GM23338 (cell line): ENCODE data around the gene TPM1.

Experiments used
- CREB1 ChIP-seq: fragments of 250-450 bp; sonication (Bioruptor Pico); IDR thresholded peaks from 2 replicates; pipeline ENCODE4 v1.5.0; 2020; ENCODE audit warnings: low read depth, mild to moderate bottlenecking, moderate library complexity
- EZH2 ChIP-seq: fragments of 200-600 bp; sonication (generic); IDR thresholded peaks from one replicate; pipeline ENCODE4 v1.8.0; 2017; ENCODE audit warnings: antibody characterized with exemption, mild to moderate bottlenecking, low read depth; ENCODE audit not compliant: unreplicated experiment
- EZH2phosphoT487 ChIP-seq: fragments of 200-600 bp; sonication (generic); IDR thresholded peaks from one replicate; pipeline ENCODE4 v1.8.1; 2018; ENCODE audit warnings: antibody characterized with exemption; ENCODE audit not compliant: unreplicated experiment
- JUNB ChIP-seq: IDR thresholded peaks from one replicate; pipeline ENCODE4 v1.6.1; 2016; ENCODE audit warnings: antibody characterized with exemption; ENCODE audit not compliant: unreplicated experiment
- NANOG ChIP-seq: IDR thresholded peaks from 2 replicates; pipeline ENCODE4 v1.6.1; 2016; ENCODE audit warnings: antibody characterized with exemption, borderline replicate concordance
- POLR2AphosphoS5 ChIP-seq: IDR thresholded peaks from 2 replicates; pipeline ENCODE4 v1.6.1; 2016; ENCODE audit warnings: antibody characterized with exemption, low read depth
- STAT1 ChIP-seq: IDR thresholded peaks from one replicate; pipeline ENCODE4 v1.6.1; 2016; ENCODE audit warnings: antibody characterized with exemption; ENCODE audit not compliant: unreplicated experiment
- ZNF331 ChIP-seq: fragments of 250-450 bp; sonication (Bioruptor Pico); IDR thresholded peaks from 2 replicates; pipeline ENCODE4 v1.5.0; 2020; ENCODE audit warnings: low read depth, mild to moderate bottlenecking, moderate library complexity
- TF ChIP-seq, protein P1 (sequence below), 2 experiments: fragments of 200-600 bp in 1 of 2; sonication (generic) in 1 of 2; conservative IDR thresholded peaks; 2 replicates each; pipeline versions ENCODE4 v1.5.1 to v1.6.1; 2016 to 2017; ENCODE audit warnings: antibody characterized with exemption in 2 of 2, low read depth in 2 of 2, mild to moderate bottlenecking in 2 of 2, moderate library complexity in 1 of 2
- TF ChIP-seq, protein P2 (sequence below): IDR thresholded peaks from one replicate; pipeline ENCODE4 v1.6.1; 2018; ENCODE audit warnings: antibody characterized with exemption; ENCODE audit not compliant: unreplicated experiment
- TF ChIP-seq, protein P3 (sequence below): IDR thresholded peaks from 2 replicates; pipeline ENCODE4 v1.6.1; 2016; ENCODE audit warnings: antibody characterized with exemption

DNA sequence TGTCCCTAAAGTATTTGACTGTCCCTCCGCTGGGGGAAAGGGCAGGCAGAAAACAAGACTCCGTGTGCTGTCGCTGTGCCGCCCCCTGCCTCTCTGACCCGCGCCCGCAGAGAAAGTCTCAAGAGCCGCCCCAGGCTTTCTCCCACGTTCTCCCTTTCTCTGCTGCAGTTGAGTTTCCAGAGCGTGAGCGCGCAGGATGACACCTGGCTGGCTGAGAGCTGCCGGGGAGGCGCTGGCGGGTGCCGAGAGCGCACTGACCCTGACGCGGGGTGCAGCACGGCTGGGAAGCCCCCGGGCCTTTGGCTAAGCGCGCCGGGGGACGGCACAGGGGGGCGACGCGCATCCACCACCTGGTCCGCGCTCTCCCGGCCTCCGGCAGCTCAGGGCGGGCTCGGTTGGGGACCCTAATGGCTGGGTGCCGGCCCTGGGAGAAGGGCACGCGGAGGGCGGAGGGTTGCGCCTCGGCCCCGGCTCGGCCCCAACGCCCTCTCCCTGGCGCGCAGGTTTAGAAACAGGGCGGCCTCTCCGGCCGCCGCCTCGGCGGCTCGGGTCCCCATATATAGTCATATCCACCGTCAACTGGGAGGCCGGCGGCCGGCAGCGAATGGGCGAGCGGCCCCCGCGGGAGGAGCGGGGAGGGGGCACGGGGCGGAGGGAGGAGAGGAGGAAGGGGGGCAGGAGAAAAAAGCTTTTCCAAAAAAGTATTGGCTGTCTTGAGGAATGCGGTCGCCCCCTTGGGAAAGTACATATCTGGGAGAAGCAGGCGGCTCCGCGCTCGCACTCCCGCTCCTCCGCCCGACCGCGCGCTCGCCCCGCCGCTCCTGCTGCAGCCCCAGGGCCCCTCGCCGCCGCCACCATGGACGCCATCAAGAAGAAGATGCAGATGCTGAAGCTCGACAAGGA is at the start of gene TPM1:
- TF ChIP-seq EZH2 (no peak), POLR2AphosphoS5 (peak; percentile 93), EZH2phosphoT487 (no peak), ZNF331 (CRISPR knock-in tag) (no peak), JUNB (no peak), STAT1 (no peak), CREB1 (no peak), NANOG (no peak)
- TF ChIP-seq, protein P1, sequence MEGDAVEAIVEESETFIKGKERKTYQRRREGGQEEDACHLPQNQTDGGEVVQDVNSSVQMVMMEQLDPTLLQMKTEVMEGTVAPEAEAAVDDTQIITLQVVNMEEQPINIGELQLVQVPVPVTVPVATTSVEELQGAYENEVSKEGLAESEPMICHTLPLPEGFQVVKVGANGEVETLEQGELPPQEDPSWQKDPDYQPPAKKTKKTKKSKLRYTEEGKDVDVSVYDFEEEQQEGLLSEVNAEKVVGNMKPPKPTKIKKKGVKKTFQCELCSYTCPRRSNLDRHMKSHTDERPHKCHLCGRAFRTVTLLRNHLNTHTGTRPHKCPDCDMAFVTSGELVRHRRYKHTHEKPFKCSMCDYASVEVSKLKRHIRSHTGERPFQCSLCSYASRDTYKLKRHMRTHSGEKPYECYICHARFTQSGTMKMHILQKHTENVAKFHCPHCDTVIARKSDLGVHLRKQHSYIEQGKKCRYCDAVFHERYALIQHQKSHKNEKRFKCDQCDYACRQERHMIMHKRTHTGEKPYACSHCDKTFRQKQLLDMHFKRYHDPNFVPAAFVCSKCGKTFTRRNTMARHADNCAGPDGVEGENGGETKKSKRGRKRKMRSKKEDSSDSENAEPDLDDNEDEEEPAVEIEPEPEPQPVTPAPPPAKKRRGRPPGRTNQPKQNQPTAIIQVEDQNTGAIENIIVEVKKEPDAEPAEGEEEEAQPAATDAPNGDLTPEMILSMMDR (conservative IDR thresholded peaks at IDR 0.05; ENCODE audit: low read depth in 2 of 2), result peak in 1 of 2 experiments; percentile 25; a peak in 2 of 4 replicates
- TF ChIP-seq, protein P2, sequence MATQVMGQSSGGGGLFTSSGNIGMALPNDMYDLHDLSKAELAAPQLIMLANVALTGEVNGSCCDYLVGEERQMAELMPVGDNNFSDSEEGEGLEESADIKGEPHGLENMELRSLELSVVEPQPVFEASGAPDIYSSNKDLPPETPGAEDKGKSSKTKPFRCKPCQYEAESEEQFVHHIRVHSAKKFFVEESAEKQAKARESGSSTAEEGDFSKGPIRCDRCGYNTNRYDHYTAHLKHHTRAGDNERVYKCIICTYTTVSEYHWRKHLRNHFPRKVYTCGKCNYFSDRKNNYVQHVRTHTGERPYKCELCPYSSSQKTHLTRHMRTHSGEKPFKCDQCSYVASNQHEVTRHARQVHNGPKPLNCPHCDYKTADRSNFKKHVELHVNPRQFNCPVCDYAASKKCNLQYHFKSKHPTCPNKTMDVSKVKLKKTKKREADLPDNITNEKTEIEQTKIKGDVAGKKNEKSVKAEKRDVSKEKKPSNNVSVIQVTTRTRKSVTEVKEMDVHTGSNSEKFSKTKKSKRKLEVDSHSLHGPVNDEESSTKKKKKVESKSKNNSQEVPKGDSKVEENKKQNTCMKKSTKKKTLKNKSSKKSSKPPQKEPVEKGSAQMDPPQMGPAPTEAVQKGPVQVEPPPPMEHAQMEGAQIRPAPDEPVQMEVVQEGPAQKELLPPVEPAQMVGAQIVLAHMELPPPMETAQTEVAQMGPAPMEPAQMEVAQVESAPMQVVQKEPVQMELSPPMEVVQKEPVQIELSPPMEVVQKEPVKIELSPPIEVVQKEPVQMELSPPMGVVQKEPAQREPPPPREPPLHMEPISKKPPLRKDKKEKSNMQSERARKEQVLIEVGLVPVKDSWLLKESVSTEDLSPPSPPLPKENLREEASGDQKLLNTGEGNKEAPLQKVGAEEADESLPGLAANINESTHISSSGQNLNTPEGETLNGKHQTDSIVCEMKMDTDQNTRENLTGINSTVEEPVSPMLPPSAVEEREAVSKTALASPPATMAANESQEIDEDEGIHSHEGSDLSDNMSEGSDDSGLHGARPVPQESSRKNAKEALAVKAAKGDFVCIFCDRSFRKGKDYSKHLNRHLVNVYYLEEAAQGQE, result peak; percentile 20
- TF ChIP-seq, protein P3, sequence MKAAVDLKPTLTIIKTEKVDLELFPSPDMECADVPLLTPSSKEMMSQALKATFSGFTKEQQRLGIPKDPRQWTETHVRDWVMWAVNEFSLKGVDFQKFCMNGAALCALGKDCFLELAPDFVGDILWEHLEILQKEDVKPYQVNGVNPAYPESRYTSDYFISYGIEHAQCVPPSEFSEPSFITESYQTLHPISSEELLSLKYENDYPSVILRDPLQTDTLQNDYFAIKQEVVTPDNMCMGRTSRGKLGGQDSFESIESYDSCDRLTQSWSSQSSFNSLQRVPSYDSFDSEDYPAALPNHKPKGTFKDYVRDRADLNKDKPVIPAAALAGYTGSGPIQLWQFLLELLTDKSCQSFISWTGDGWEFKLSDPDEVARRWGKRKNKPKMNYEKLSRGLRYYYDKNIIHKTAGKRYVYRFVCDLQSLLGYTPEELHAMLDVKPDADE, result no peak
